ENCODE measurements around the gene PHACTR2.
A peak's percentile ranks its signal among the peaks of the same experiment; 100 is the strongest.
"Not testable (repeated sequence)": the region's sequence is repeated elsewhere in the genome, so short reads cannot be mapped to it uniquely, and the experiment has no call there.

PHACTR2 gene

DNA sequence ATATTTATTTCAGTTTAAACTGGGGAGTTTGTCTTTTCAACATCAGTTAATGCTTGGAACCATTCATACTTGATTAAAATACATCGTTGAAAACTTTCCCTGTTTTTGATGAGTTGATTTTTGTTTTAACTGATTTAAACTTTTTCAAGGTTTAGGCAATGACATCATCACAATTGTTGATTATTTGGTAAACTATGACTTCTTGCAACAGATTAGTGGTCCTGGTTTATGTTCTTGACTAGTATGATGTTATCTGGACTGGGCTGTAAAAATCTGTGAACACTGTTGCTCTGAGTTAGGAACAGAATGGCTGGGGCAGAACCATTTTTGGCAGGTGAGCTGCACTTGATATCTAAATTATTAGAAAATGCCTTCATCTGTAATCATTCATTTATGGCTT is 186.5 kb downstream of the PHACTR2 start, which contains the start of gene ZC2HC1B:
Gene ZC2HC1B (plus strand): TSS at position 241 of the 400 bp plus-strand sequence. CDS start 66 bp downstream, at position 307.
- no peak for ATAC-seq
- no peak for DNase-seq

DNA sequence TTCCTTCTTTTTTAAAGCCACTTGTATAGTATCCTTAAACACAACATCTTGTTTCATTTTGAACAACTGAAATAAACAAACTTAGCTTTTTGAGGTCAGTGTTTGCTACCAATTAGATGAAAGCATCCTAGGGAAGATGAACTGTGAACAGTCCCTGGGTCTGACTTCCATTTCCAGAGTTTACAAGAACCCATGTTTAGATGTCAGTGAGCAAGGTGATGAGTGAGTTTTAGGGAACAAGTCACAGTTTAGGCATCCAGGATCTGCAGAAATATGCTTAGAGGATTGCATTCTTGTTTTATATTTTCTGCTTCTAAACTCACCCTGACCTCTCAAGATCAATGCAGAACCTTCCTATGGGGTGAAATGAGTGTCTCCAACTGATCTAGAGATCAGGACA is 189.5 kb downstream of the PHACTR2 start:
- DNase-seq: no peak
- no peak for ATAC-seq

DNA sequence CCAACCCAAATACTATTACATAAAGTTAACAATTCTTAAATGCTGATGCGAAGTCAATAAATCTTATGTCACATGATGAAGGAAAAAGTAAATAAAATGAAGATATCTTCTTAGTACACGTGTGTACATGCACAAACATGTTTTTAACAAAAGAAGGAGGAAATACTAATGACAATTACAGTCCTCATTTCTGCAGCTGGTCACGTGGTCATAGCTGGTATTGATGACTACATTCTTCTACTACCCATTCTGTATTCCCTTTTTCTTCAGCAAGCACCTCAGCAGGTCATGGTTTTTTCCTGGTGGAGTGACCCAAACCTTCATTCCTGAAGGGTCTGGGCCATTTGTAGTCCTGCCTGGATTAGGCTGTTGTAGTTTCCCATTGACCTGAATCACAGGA is 191.0 kb downstream of the PHACTR2 start:
- not testable (repeated sequence) for ATAC-seq, DNase-seq

DNA sequence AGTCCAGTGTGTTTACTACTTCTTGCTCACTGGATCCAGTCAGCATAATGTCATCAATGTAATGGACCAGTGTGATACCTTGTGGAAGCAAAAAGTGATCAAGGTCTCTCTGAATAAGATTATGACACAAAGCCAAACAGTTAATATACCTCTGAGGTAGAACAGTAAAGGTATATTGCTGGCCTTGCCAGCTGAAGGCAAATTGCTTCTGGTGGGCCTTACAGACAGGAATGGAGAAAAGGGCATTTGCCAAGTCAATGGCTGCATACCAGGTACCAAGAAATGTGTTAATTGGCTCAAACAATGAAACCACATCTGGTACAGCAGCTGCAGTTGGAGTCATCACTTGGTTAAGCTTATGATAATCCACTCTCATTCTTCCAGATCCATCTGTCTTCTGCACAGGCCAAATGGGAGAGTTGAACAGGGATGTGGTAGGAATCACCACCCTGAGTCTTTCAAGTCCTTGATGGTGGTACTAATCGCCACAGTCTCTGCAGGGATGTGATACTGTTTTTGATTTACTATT is 193.5 kb downstream of the PHACTR2 start:
- not testable (repeated sequence) for ATAC-seq

DNA sequence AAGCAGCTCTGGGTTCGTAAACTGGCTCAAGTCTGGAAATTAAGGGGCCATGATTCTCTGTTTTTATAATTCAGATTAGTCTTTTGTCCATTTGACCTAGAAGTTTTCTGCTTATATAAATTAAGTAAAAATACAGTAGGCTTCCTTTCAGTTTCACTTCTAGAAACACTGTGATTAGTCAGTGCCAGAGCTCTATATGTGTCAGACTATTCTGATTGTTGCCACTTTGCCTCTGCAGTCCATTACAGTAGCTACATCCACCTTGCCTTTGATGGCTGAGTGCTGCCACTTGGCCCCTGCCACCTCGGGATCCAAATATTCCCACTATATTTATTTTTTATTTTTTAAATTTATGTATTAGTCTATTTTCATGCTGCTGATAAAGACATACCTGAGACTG is 194.4 kb downstream of the PHACTR2 start:
- DNase-seq: no peak
- peak; percentile 89 for ATAC-seq

More for the DNA sequence above, 193.5 kb downstream of the PHACTR2 start:
- DNase-seq: not testable (repeated sequence)

DNA sequence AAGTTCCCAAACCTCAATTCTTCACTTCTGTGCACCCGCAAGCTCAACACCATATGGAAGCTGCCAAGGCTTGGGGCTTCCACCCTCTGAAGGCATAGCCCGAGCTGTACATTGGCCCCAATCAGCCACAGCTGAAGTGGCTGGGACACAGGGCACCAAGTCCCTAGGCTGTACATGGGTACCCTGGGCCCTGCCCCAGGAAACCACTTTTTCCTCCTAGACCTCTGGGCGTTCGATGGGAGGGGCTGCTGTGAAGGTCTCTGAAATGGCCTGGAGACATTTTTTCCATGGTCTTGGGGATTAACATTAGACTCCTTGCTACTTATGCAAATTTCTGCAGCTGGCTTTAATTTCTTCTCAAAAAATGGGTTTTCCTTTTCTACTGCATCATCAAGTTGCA is 195.8 kb downstream of the PHACTR2 start:
- not testable (repeated sequence) for DNase-seq

DNA sequence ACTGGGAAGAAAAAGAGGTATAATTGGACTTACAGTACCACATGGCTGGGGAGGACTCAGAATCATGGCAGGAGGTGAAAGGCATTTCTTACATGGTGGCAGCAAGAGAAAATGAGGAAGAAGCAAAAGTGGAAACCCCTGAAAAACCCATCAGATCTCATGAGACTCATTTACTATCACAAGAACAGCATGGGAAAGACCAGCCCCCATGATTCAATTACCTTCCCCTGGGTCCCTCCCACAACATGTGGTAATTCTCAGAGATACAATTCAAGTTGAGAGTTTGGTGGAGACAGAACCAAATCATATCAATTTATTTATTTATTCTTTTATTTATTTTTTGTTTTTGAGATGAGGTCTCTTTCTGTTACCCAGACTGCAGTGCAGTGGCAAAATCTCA is 196.7 kb downstream of the PHACTR2 start:
- not testable (repeated sequence) for DNase-seq, ATAC-seq

More for the DNA sequence above, 195.8 kb downstream of the PHACTR2 start:
- not testable (repeated sequence) for ATAC-seq

DNA sequence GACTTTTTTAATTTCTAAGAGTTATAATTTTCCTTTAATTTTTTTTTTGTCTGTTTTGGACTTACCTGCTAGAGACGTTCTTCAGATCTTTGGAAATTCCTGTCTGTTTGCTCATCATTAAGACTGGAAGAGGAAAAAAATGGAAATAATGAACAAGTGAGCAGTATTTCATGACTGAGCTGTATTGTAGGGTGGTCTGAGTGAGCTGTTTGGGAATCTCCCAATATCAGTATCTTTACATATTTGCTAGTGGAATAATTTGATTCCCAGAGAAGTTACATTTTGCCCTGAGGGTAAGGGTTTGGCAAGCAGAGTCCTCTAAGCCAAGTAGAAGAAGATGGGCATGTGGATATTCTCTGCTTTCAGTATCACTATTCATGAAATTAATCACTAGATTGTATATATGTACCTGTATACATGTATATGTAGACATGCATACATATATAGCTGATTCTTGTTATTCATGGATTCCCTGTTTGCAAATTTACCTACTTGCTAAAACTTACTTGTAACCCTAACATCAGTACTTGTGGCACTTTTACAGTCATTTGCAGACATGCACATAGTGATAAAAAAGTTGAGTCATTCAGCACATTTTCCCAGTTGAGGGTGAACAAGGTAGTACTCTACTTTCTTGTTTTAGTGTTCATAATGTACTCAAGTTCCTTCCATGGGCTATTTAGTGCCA is 200.0 kb downstream of the PHACTR2 start:
- DNase-seq (no peak), ATAC-seq (peak; percentile 36)

DNA sequence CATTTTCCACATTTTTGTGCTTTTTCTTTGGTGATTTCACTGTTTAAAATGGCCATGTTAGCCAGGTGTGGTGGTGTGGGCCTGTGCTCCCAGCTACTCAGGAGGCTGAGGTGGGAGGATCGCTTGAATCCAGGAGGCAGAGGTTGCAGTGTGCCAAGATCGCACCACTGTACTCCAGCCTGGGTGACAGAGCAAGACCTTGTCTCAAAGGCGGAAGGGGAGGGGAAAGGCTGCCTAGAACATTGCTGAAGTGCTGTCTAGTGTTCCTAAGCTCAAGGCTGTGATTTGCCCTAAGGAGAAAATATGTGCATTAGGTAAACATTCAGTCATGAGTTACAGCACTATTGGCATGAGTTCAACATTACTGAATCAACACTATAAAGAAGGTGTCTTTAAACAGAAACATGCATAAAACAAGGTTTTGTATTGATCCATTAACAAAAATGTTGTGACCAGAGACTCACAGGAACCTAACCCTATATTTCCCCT is 200.6 kb downstream of the PHACTR2 start:
- DNase-seq (no peak), ATAC-seq (no peak)

DNA sequence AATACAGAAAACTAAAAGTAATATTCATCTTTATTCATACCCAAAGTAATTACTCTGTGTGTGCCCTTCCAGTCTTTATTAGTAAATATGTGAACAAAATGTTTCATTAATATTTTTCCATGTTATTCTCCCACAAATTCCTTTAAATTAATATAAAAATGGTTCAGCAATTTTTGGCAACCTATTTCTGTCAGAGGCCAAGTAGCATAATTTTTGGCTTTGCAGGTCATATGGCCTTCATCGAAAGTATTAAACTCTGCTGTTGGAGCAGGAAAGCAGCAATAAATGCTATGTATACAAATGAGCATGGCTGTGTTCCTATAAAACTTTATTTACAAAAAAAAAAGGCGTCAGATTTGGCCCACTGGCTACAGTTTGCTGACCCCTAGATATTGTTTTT is 202.6 kb downstream of the PHACTR2 start:
- DNase-seq (no peak), ATAC-seq (no peak)

Measured in stimulated activated naive CD8-positive, alpha-beta T cell treated with anti-CD3 and anti-CD28 coated beads, Interleukin-15, Interleukin-2, amounts not matched to agents 100 U/mL and 50 U/mL, for 24 hours (primary cell).